Thyroid gland (tissue), 4 donors: ENCODE measurements around the gene CAPG. TPM values are rescaled to one million over a fixed set of nuclear protein-coding genes. Genes with fewer than 3 reads are reported as not detected.

Experiments
- DNase-seq, 2 donors: peaks; one replicate each; pipeline ENCODE4 v3.0.0-alpha.2; 2019
- H3K27ac ChIP-seq, 3 donors: fragments of 200-600 bp; sonication (generic); 1 replicate in 2 of 3; 2 replicates in 1 of 3; pipeline ENCODE4 v1.5.1; 2016 to 2019; ENCODE audit warnings: mild to moderate bottlenecking in 1 of 3, moderate library complexity in 1 of 3
- H3K27me3 ChIP-seq: fragments of 200-600 bp; sonication (generic); one replicate; pipeline ENCODE4 v1.5.1; 2019
- H3K36me3 ChIP-seq, 2 donors: fragments of 200-600 bp; sonication (generic); one replicate each; pipeline ENCODE4 v1.5.1; 2016 to 2019
- H3K4me1 ChIP-seq, 2 donors: fragments of 200-600 bp; sonication (generic); one replicate each; pipeline ENCODE4 v1.5.1; 2017 to 2019
- H3K4me3 ChIP-seq, 3 donors: fragments of 200-600 bp; sonication (generic); replicated peaks in 1 of 3; 1 replicate in 2 of 3; 2 replicates in 1 of 3; pipeline ENCODE4 v1.5.1; 2016; ENCODE audit warnings: mild to moderate bottlenecking in 1 of 3
- H3K9me3 ChIP-seq: fragments of 200-600 bp; sonication (generic); one replicate; pipeline ENCODE4 v1.5.1; 2017
- POLR2A ChIP-seq, 2 donors: fragments of 450-650 bp; IDR thresholded peaks; one replicate each; pipeline ENCODE4 v1.6.1; 2017; ENCODE audit warnings: antibody characterized with exemption in 2 of 2, mild to moderate bottlenecking in 2 of 2, moderate library complexity in 1 of 2
- WGBS, 2 donors: methylation state at CpG; one replicate each; pipeline ENCODE4 v1.1.5; 2017; 5-methylcytosine and 5-hydroxymethylcytosine counted together
- intact Hi-C: fragments of 100-400 bp; cut with DNase I; formaldehyde crosslinking; loops from one replicate; pipeline ENCODE4 v1.15.1; 2023
- total RNA-seq, 4 donors: library from RNA; depleted of rRNA; stranded (reverse); fragments of >200 nt; gene quantifications; one replicate each; pipeline ENCODE4 v1.2.3, GENCODE V29; 2016
- TF ChIP-seq, protein P1 (sequence below), 6 experiments: fragments of 200-600 bp in 3 of 6; fragments of 450-650 bp in 3 of 6; sonication (generic) in 3 of 6; IDR thresholded peaks; one replicate each; pipeline ENCODE4 v1.5.1; 2016 to 2019; ENCODE audit warnings: antibody characterized with exemption in 6 of 6, mild to moderate bottlenecking in 2 of 6, inconsistent platforms in 1 of 6, moderate library complexity in 1 of 6

CAPG gene
- total RNA-seq, 4 donors from 2014 or later, result 155 to 257 (median 225) TPM

GRCh38 chr2:85435981-85436835 is 26.0 kb upstream of the CAPG start:
- Histone ChIP-seq H3K36me3 (no peaks in the 10 kb centered on the region), H3K27ac (peak overlapping the region; percentile 99 to 100 (median 99)), H3K27me3 (no peaks in the 10 kb centered on the region), H3K4me3 (no peak overlapping the region), H3K4me1 (peaks cover 80 to 91% of the 10 kb centered on the region in 2 donors), H3K9me3 (no peaks in the 10 kb centered on the region)
- no peak for TF ChIP-seq POLR2A (IDR thresholded peaks at IDR 0.05)
- TF ChIP-seq, protein P1, sequence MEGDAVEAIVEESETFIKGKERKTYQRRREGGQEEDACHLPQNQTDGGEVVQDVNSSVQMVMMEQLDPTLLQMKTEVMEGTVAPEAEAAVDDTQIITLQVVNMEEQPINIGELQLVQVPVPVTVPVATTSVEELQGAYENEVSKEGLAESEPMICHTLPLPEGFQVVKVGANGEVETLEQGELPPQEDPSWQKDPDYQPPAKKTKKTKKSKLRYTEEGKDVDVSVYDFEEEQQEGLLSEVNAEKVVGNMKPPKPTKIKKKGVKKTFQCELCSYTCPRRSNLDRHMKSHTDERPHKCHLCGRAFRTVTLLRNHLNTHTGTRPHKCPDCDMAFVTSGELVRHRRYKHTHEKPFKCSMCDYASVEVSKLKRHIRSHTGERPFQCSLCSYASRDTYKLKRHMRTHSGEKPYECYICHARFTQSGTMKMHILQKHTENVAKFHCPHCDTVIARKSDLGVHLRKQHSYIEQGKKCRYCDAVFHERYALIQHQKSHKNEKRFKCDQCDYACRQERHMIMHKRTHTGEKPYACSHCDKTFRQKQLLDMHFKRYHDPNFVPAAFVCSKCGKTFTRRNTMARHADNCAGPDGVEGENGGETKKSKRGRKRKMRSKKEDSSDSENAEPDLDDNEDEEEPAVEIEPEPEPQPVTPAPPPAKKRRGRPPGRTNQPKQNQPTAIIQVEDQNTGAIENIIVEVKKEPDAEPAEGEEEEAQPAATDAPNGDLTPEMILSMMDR (IDR thresholded peaks at IDR 0.05), result no peak
- DNase-seq, result peak; percentile 42 to 59
- WGBS, 2 donors, result 85 to 93% methylated on average over 12 to 16 of the region's 16 CpGs
- intact Hi-C loops, result no loop called here

GRCh38 chr2:85435220-85435958 is 25.2 kb upstream of the CAPG start:
- TF ChIP-seq POLR2A (IDR thresholded peaks at IDR 0.05), result peak in 1 of 2 donors; percentile 61
- TF ChIP-seq, protein P1 (IDR thresholded peaks at IDR 0.05), result no peak
- Histone ChIP-seq H3K9me3 (no peaks in the 10 kb centered on the region), H3K36me3 (no peaks in the 10 kb centered on the region), H3K27me3 (no peaks in the 10 kb centered on the region), H3K4me1 (peaks cover 88 to 94% of the 10 kb centered on the region in 2 donors), H3K4me3 (no peak overlapping the region), H3K27ac (peak overlapping the region; percentile 99 to 100 (median 99))
- WGBS, 2 donors, result 18 to 45% methylated on average over 2 to 18 of the region's 21 CpGs
- peak; percentile 98 to 99 for DNase-seq
- intact Hi-C loops, result no loop called here

- no peak for TF ChIP-seq POLR2A (IDR thresholded peaks at IDR 0.05)
- TF ChIP-seq, protein P1 (IDR thresholded peaks at IDR 0.05), result no peak
These were observed 24.5 kb upstream of the CAPG start for GRCh38 chr2:85434696-85435095.

GRCh38 chr2:85433511-85434089 is 23.4 kb upstream of the CAPG start:
- H3K4me3 ChIP-seq, result no peak overlapping the region
- H3K36me3 ChIP-seq, result no peaks in the 10 kb centered on the region
- H3K27me3 ChIP-seq, result no peaks in the 10 kb centered on the region
- peak overlapping the region; percentile 77 to 99 (median 90) for H3K27ac ChIP-seq
- H3K4me1 ChIP-seq, result peaks cover 72 to 82% of the 10 kb centered on the region in 2 donors
- 13 to 14% methylated on average over 5 to 6 of the region's 6 CpGs for WGBS, 2 donors
- TF ChIP-seq, protein P1 (IDR thresholded peaks at IDR 0.05), result peak in 1 of 6 experiments; percentile 22
- peak in 1 of 2 donors; percentile 61 for TF ChIP-seq POLR2A (IDR thresholded peaks at IDR 0.05)
- DNase-seq, result peak; percentile 93 to 94
- H3K9me3 ChIP-seq, result no peaks in the 10 kb centered on the region
- intact Hi-C loops, result loop anchor here (5.0 kb wide), 1 partner anchor 114 kb away; no protein-coding TSS in a partner anchor

More at GRCh38 chr2:85434696-85435095, 24.5 kb upstream of the CAPG start:
- no peaks in the 10 kb centered on the region for H3K36me3 ChIP-seq
- peak overlapping the region; percentile 77 to 99 (median 90) for H3K27ac ChIP-seq
- intact Hi-C loops, result loop anchor here (5.0 kb wide), 1 partner anchor 113 kb away; no protein-coding TSS in a partner anchor
- no peaks in the 10 kb centered on the region for H3K27me3 ChIP-seq
- WGBS, 2 donors, result 46 to 56% methylated on average over 5 to 6 of the region's 8 CpGs
- peaks cover 83 to 93% of the 10 kb centered on the region in 2 donors for H3K4me1 ChIP-seq
- no peaks in the 10 kb centered on the region for H3K9me3 ChIP-seq
- H3K4me3 ChIP-seq, result no peak overlapping the region
- DNase-seq, result peak; percentile 58 to 59
